ENCODE measurements around the gene OR9A4. TPM values are rescaled to one million over a fixed set of nuclear protein-coding genes. Genes with fewer than 3 reads are reported as not detected.

Gene OR9A4
- under 1 TPM in 4 of 7 donors, not detected in 3; 0.12 to 0.43 (median 0.31) TPM for total RNA-seq
- polyA plus RNA-seq = not detected
- long read RNA-seq, donor 1 = 0 reads
- long read RNA-seq, donor 2 = 0 reads
- long read RNA-seq, donor 3 = 0 reads

DNA sequence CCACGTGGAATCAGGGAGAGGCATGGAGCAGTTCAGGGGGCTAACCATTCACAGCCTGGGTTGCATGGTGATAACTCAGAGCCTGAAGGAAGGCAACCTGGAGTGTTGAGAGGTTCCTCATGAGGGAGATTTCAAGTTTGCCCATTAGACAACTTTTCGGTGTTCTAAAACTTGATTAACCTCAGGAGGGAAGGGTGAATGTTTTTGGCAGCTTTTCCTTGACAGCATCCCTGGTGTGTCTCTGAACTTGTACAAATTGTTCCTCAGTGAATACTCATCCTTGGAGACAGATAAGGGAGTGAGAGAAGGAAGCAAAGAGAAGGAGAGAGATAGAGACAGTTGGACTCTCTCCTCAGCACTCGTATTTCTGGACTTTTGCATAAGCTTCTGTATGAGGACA is at the start of gene OR9A4:
OR9A4 (plus strand) TSS at position 301 of the 400 bp plus-strand sequence. CDS start 2,477 bp downstream, outside the sequence.
- no peak for DNase-seq
- TF ChIP-seq CTCF (IDR thresholded peaks at IDR 0.05) (no peak), EP300 (IDR thresholded peaks at IDR 0.05) (no peak), POLR2A (IDR thresholded peaks at IDR 0.05) (no peak)
- no peaks in the 10 kb centered on the region for H3K36me3 ChIP-seq
- 71 to 79% (median 74%) methylated on average over 3 of the region's 3 CpGs for WGBS, 3 donors
- no peaks in the 10 kb centered on the region for H3K27me3 ChIP-seq
- H3K4me1 ChIP-seq (ENCODE audit: insufficient read depth) = no peaks in the 10 kb centered on the region
- intact Hi-C loops (cut with DNase I) = no loop called here
- no peak within 1 kb of the TSS for H3K4me3 ChIP-seq
- no peak within 1 kb of the TSS for H3K27ac ChIP-seq
- no peaks in the 10 kb centered on the region for H3K9me3 ChIP-seq

GRCh38 chr7:141866974-141867373 is 49.2 kb upstream of the OR9A4 start:
- intact Hi-C loops (cut with DNase I) = no loop called here
- Histone ChIP-seq H3K9me3 (no peaks in the 10 kb centered on the region), H3K27ac (no peak overlapping the region), H3K4me3 (no peak overlapping the region), H3K27me3 (no peaks in the 10 kb centered on the region), H3K36me3 (no peaks in the 10 kb centered on the region), H3K4me1 (ENCODE audit: insufficient read depth) (no peaks in the 10 kb centered on the region)
- DNase-seq = no peak
- TF ChIP-seq POLR2A (IDR thresholded peaks at IDR 0.05) = no peak
- no peak for TF ChIP-seq EP300 (IDR thresholded peaks at IDR 0.05)
- TF ChIP-seq CTCF (IDR thresholded peaks at IDR 0.05) = no peak
- 86 to 97% (median 91%) methylated on average over 2 of the region's 2 CpGs for WGBS, 3 donors

DNA sequence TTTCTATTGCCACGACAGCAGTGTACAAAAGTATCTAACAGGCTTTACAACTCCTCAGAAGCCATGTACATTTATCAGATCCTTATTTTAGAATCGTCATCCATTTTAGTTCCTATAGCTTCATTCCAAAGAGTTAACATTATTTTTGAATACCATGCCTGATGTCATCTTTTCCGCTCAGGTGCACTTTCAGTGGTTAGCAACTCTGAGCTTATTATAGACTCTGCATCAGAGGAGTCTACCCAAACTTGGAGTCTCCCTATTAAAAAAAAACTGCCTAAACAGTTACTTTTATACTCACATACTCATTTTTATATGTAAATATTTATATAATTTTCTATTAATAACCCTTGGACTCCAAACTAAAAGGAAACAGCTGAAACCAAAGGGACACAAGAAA is 43.3 kb upstream of the OR9A4 start:
- Histone ChIP-seq H3K9me3 (no peaks in the 10 kb centered on the region), H3K4me3 (no peak overlapping the region), H3K36me3 (no peaks in the 10 kb centered on the region), H3K4me1 (ENCODE audit: insufficient read depth) (no peaks in the 10 kb centered on the region), H3K27ac (no peak overlapping the region), H3K27me3 (no peaks in the 10 kb centered on the region)
- DNase-seq = no peak
- no peak for TF ChIP-seq CTCF (IDR thresholded peaks at IDR 0.05)
- no peak for TF ChIP-seq EP300 (IDR thresholded peaks at IDR 0.05)
- no peak for TF ChIP-seq POLR2A (IDR thresholded peaks at IDR 0.05)
- intact Hi-C loops (cut with DNase I) = no loop called here
- WGBS, 3 donors = 88 to 91% (median 90%) methylated on average over 3 of the region's 3 CpGs

DNA sequence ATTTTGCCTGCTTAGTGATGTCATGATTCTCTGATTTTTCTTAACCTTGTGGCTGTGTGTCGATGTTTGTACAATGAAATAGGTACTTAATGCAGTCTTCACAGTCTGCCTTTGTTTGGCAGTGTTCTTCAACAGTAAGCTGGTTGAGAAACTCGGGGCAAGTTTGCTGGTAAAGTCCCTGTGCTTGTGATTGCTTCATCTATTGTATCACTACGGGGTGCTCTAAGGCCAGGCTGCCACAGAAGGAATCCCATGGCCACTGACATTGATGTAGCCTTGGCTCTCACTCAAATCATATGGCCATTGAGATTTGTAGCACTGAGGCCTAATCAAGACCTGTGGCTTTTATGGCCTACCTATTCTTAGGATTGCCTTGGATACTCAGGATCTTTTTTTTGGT is 41.4 kb upstream of the OR9A4 start:
- H3K27me3 ChIP-seq = no peaks in the 10 kb centered on the region
- no peaks in the 10 kb centered on the region for H3K4me1 ChIP-seq (ENCODE audit: insufficient read depth)
- no peak overlapping the region for H3K4me3 ChIP-seq
- intact Hi-C loops (cut with DNase I) = no loop called here
- TF ChIP-seq CTCF (IDR thresholded peaks at IDR 0.05) (no peak), POLR2A (IDR thresholded peaks at IDR 0.05) (no peak), EP300 (IDR thresholded peaks at IDR 0.05) (no peak)
- H3K36me3 ChIP-seq = no peaks in the 10 kb centered on the region
- no peak overlapping the region for H3K27ac ChIP-seq
- 64 to 71% (median 70%) methylated on average over 3 of the region's 3 CpGs for WGBS, 3 donors
- DNase-seq = no peak
- no peaks in the 10 kb centered on the region for H3K9me3 ChIP-seq

Measured in ovary (tissue), 10 donors.